ENCODE measurements around the gene TULP3. TPM values are rescaled to one million over a fixed set of nuclear protein-coding genes. Genes with fewer than 3 reads are reported as not detected.
A peak's percentile ranks its signal among the peaks of the same experiment; 100 is the strongest.

The TULP3 gene
- polyA plus RNA-seq, 6 donors from 2014 or later, result 0.83 to 11.2 (median 9.0) TPM

GRCh38 chr12:2922329-2922728 is 31.6 kb downstream of the TULP3 start:
- Mint-ChIP-seq H3K27me3 (no peaks in the 10 kb centered on the region), H3K9me3 (no peaks in the 10 kb centered on the region), H3K27ac (no peak overlapping the region), H3K4me3 (no peak overlapping the region), H3K4me1 (no peaks in the 10 kb centered on the region), H3K36me3 (peaks cover 0 to 15% of the 10 kb centered on the region in 2 donors)
- ATAC-seq (ENCODE audit: low read depth in 2 of 2), result no peak
- no peak for DNase-seq

GRCh38 chr12:2923057-2923456 is 32.4 kb downstream of the TULP3 start:
- no peaks in the 10 kb centered on the region for H3K9me3 Mint-ChIP-seq
- ATAC-seq (ENCODE audit: low read depth in 2 of 2) (no peak), DNase-seq (no peak)
- no peaks in the 10 kb centered on the region for H3K27me3 Mint-ChIP-seq
- H3K27ac Mint-ChIP-seq, result no peak overlapping the region
- no peaks in the 10 kb centered on the region for H3K4me1 Mint-ChIP-seq
- H3K36me3 Mint-ChIP-seq, result peaks cover 6 to 20% of the 10 kb centered on the region in 2 donors
- no peak overlapping the region for H3K4me3 Mint-ChIP-seq

GRCh38 chr12:2924019-2924418 is 33.3 kb downstream of the TULP3 start:
- peaks cover 8 to 20% of the 10 kb centered on the region in 2 donors for H3K36me3 Mint-ChIP-seq
- no peak overlapping the region for H3K4me3 Mint-ChIP-seq
- ATAC-seq (ENCODE audit: low read depth in 2 of 2) (no peak), DNase-seq (no peak)
- H3K27ac Mint-ChIP-seq, result no peak overlapping the region
- no peaks in the 10 kb centered on the region for H3K27me3 Mint-ChIP-seq
- H3K4me1 Mint-ChIP-seq, result no peaks in the 10 kb centered on the region
- no peaks in the 10 kb centered on the region for H3K9me3 Mint-ChIP-seq

GRCh38 chr12:2925322-2925995 is 34.8 kb downstream of the TULP3 start:
- Mint-ChIP-seq H3K9me3 (no peaks in the 10 kb centered on the region), H3K27ac (no peak overlapping the region), H3K36me3 (peaks cover 8 to 20% of the 10 kb centered on the region in 2 donors), H3K4me3 (peak overlapping the region in 1 of 8 donors; percentile 4), H3K27me3 (no peaks in the 10 kb centered on the region), H3K4me1 (no peaks in the 10 kb centered on the region)
- ATAC-seq (ENCODE audit: low read depth in 2 of 2) (no peak), DNase-seq (no peak)

- DNase-seq, result no peak
- H3K27ac Mint-ChIP-seq, result peak overlapping the region in 1 of 6 donors; percentile 39
- ATAC-seq (ENCODE audit: low read depth in 2 of 2), result no peak
- H3K36me3 Mint-ChIP-seq, result peaks cover 13 to 21% of the 10 kb centered on the region in 2 donors
- no peaks in the 10 kb centered on the region for H3K4me1 Mint-ChIP-seq
- H3K9me3 Mint-ChIP-seq, result no peaks in the 10 kb centered on the region
- H3K4me3 Mint-ChIP-seq, result no peak overlapping the region
- H3K27me3 Mint-ChIP-seq, result no peaks in the 10 kb centered on the region
Measured at GRCh38 chr12:2930865-2931264, 40.2 kb downstream of the TULP3 start.

GRCh38 chr12:2933586-2933985 is 42.9 kb downstream of the TULP3 start:
- no peak for DNase-seq
- peaks cover 0 to 7% (median 4%) of the 10 kb centered on the region in 3 donors for H3K4me1 Mint-ChIP-seq
- no peak overlapping the region for H3K27ac Mint-ChIP-seq
- H3K36me3 Mint-ChIP-seq, result peaks cover 8 to 22% of the 10 kb centered on the region in 2 donors
- H3K27me3 Mint-ChIP-seq, result no peaks in the 10 kb centered on the region
- no peak for ATAC-seq (ENCODE audit: low read depth in 2 of 2)
- H3K9me3 Mint-ChIP-seq, result no peaks in the 10 kb centered on the region
- no peak overlapping the region for H3K4me3 Mint-ChIP-seq

DNA sequence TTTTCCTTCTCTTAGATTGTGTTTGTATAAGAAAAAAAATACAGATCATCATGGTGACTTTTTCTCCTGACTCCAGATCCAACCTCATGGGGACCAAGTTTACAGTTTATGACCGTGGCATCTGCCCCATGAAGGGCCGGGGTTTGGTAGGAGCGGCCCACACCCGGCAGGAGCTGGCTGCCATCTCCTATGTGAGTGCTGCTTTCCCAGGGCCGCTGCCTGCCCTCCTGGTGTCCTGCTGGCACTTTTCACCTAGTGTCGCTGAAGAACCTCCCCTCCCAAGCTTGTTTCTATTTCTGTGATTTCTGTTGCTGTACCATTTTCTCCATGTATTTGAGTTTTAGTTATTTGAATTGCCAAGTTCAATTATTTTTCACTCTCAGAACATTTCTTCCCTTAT is 43.7 kb downstream of the TULP3 start:
- peak overlapping the region in 1 of 6 donors; percentile 70 for H3K27ac Mint-ChIP-seq
- peaks cover 0 to 7% (median 4%) of the 10 kb centered on the region in 3 donors for H3K4me1 Mint-ChIP-seq
- H3K9me3 Mint-ChIP-seq, result no peaks in the 10 kb centered on the region
- DNase-seq (no peak), ATAC-seq (ENCODE audit: low read depth in 2 of 2) (no peak)
- peaks cover 8 to 22% of the 10 kb centered on the region in 2 donors for H3K36me3 Mint-ChIP-seq
- no peak overlapping the region for H3K4me3 Mint-ChIP-seq
- H3K27me3 Mint-ChIP-seq, result no peaks in the 10 kb centered on the region

DNA sequence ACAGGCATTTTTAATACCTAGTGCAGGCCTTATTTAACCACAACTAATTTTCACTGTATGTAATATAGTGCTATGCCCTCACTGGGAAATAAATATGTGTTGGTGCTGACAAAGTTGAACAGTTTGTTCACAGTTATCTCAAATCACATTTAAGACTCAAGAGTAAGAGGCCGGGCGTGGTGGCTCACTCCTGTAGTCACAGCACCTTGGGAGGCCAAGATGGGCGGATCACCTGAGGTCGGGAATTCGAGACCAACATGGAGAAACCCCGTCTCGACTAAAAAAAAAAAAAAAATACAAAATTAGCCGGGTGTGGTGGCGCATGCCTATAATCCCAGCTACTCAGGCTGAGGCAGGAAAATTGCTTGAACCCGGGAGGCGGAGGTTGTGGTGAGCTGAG is 45.6 kb downstream of the TULP3 start:
- ATAC-seq (ENCODE audit: low read depth in 2 of 2), result no peak
- peaks cover 7 to 22% of the 10 kb centered on the region in 2 donors for H3K36me3 Mint-ChIP-seq

GRCh38 chr12:2937500-2937899 is 46.8 kb downstream of the TULP3 start:
- H3K4me3 Mint-ChIP-seq, result no peak overlapping the region
- no peak overlapping the region for H3K27ac Mint-ChIP-seq
- H3K9me3 Mint-ChIP-seq, result no peaks in the 10 kb centered on the region
- no peaks in the 10 kb centered on the region for H3K27me3 Mint-ChIP-seq
- DNase-seq, result no peak
- peaks cover 7 to 22% of the 10 kb centered on the region in 2 donors for H3K36me3 Mint-ChIP-seq
- peaks cover 0 to 7% (median 4%) of the 10 kb centered on the region in 3 donors for H3K4me1 Mint-ChIP-seq
- no peak for ATAC-seq (ENCODE audit: low read depth in 2 of 2)

More for the DNA sequence above, 45.6 kb downstream of the TULP3 start:
- Mint-ChIP-seq H3K27ac (no peak overlapping the region), H3K4me1 (peaks cover 0 to 7% (median 4%) of the 10 kb centered on the region in 3 donors), H3K4me3 (no peak overlapping the region), H3K9me3 (no peaks in the 10 kb centered on the region), H3K27me3 (no peaks in the 10 kb centered on the region)
- DNase-seq, result no peak

DNA sequence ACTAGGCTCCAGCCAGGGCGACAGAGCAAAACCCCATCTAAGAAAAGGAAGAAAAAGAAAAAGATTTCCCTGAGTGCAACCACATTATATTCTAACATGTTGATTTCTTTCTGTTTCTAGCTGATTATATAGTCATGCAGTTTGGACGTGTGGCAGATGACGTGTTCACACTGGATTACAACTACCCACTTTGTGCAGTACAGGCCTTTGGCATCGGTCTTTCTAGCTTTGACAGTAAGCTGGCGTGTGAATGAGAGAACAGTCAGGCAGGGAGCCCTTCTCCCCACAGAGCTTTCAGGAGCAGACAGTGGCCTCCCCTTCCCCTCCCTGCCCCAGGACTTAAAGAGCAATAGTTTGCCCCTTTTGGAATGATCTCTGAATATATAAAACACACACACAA is 48.5 kb downstream of the TULP3 start:
- H3K36me3 Mint-ChIP-seq, result peaks cover 4 to 22% of the 10 kb centered on the region in 2 donors
- ATAC-seq (ENCODE audit: low read depth in 2 of 2), result no peak
- H3K4me1 Mint-ChIP-seq, result peaks cover 0 to 7% (median 4%) of the 10 kb centered on the region in 3 donors
- no peaks in the 10 kb centered on the region for H3K27me3 Mint-ChIP-seq
- DNase-seq, result no peak
- H3K27ac Mint-ChIP-seq, result no peak overlapping the region
- H3K4me3 Mint-ChIP-seq, result no peak overlapping the region
- H3K9me3 Mint-ChIP-seq, result no peaks in the 10 kb centered on the region

- no peak for DNase-seq
- Mint-ChIP-seq H3K4me3 (no peak overlapping the region), H3K27me3 (no peaks in the 10 kb centered on the region), H3K9me3 (no peaks in the 10 kb centered on the region), H3K4me1 (peaks cover 0 to 11% (median 4%) of the 10 kb centered on the region in 3 donors), H3K36me3 (peaks cover 4 to 9% of the 10 kb centered on the region in 2 donors), H3K27ac (peak overlapping the region in 1 of 6 donors; percentile 9)
- ATAC-seq (ENCODE audit: low read depth in 2 of 2), result no peak
Measured at GRCh38 chr12:2940564-2940963, 49.9 kb downstream of the TULP3 start.

- H3K4me1 Mint-ChIP-seq, result peaks cover 0 to 9% (median 4%) of the 10 kb centered on the region in 3 donors
- ATAC-seq (ENCODE audit: low read depth in 2 of 2) (no peak), DNase-seq (no peak)
- H3K36me3 Mint-ChIP-seq, result peaks cover 4 to 9% of the 10 kb centered on the region in 2 donors
- no peaks in the 10 kb centered on the region for H3K27me3 Mint-ChIP-seq
- H3K9me3 Mint-ChIP-seq, result no peaks in the 10 kb centered on the region
- no peak overlapping the region for H3K27ac Mint-ChIP-seq
- H3K4me3 Mint-ChIP-seq, result no peak overlapping the region
Measured at GRCh38 chr12:2941524-2941923, 50.8 kb downstream of the TULP3 start.

DNA sequence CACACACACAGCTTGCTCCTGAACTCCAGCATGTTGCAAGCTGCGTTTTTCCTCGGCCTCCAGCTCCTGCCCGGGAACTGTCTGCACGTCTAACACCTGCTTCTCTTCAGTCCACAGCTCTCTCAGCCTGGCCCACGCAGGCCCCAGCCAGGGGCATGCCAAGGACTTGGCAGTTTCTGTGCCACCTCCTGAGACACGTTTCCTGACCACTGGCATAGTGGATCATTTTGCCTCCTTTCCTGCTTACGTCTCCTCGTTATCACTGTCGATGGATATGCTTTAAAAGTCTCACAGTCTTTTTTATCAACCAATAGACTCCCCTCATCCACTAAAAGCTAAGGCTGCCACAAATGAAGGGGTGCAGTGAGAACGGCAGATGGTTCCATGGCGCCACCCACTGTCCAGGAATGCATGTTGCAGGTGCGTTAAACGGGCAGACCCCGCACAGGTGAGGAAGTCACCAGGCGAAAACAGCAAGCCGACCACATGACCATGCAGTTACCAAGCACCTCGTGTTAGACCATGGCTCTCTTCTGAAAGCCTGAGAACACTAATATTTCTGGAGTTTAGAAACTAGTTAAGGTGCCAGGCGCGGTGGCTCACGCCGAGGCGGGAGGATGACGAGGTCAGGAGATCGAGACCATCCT is 53.8 kb downstream of the TULP3 start:
- H3K27me3 Mint-ChIP-seq, result peaks cover 6 to 14% (median 7%) of the 10 kb centered on the region in 3 donors
- H3K9me3 Mint-ChIP-seq, result no peaks in the 10 kb centered on the region
- peaks cover 0 to 5% (median 0%) of the 10 kb centered on the region in 3 donors for H3K4me1 Mint-ChIP-seq
- H3K4me3 Mint-ChIP-seq, result peak overlapping the region in 1 of 8 donors; percentile 9
- peak; percentile 57 to 71 for ATAC-seq (ENCODE audit: low read depth in 2 of 2)
- peak; percentile 16 for DNase-seq
- H3K36me3 Mint-ChIP-seq, result peaks cover 0 to 4% of the 10 kb centered on the region in 2 donors
- no peak overlapping the region for H3K27ac Mint-ChIP-seq

GRCh38 chr12:2949411-2949810 is 58.7 kb downstream of the TULP3 start:
- DNase-seq, result no peak
- Mint-ChIP-seq H3K36me3 (no peaks in the 10 kb centered on the region), H3K4me1 (peaks cover 0 to 5% (median 0%) of the 10 kb centered on the region in 3 donors), H3K27me3 (peaks cover 8 to 25% (median 8%) of the 10 kb centered on the region in 3 donors), H3K4me3 (no peak overlapping the region), H3K27ac (peak overlapping the region in 1 of 6 donors; percentile 94), H3K9me3 (no peaks in the 10 kb centered on the region)
- no peak for ATAC-seq (ENCODE audit: low read depth in 2 of 2)

Data from naive B cell (primary cell).